B cell (primary cell): ENCODE data around the gene TBC1D22A. TPM values are rescaled to one million over a fixed set of nuclear protein-coding genes. Genes with fewer than 3 reads are reported as not detected.

Experiments
- ATAC-seq: fragments of 200-7000 bp; cut with Tn5 transposase; one replicate; pipeline ENCODE4 v1.10.0; 2021; ENCODE audit warnings: low read depth, mild to moderate bottlenecking, moderate number of reproducible peaks, moderate library complexity
- CTCF ChIA-PET: fragments of 350-600 bp; sonication (Branson Sonifier 250); formaldehyde crosslinking; loops from one replicate; lab custom pipeline; 2021; ENCODE audit warnings: antibody characterized with exemption, inconsistent platforms; lab: Charles Lee
- POLR2A ChIA-PET: fragments of 350-600 bp; sonication (Branson Sonifier 250); formaldehyde crosslinking; loops from one replicate; lab custom pipeline; 2021; ENCODE audit warnings: antibody characterized with exemption; lab: Charles Lee
- DNase-seq: peaks from one replicate; pipeline ENCODE4 v3.0.0; 2013
- H2AFZ ChIP-seq: 2 replicates; pipeline ENCODE4 v1.6.1; 2012; ENCODE audit warnings: mild to moderate bottlenecking, low read depth, low read length; ENCODE audit not compliant: insufficient read depth, poor library complexity, severe bottlenecking
- H3K27ac ChIP-seq, 2 donors: 1 replicate in 1 of 2; 2 replicates in 1 of 2; pipeline ENCODE4 v1.5.1; 2012 to 2013; ENCODE audit warnings: low read length in 2 of 2, mild to moderate bottlenecking in 2 of 2, moderate library complexity in 1 of 2
- H3K27me3 ChIP-seq, 4 experiments: fragments of 200-600 bp in 1 of 4; sonication (generic) in 1 of 4; replicated peaks in 1 of 4; 1 replicate in 2 of 4; 2 replicates in 2 of 4; pipeline versions ENCODE4 v1.6.1 to v1.7.0; 2013 to 2016; ENCODE audit warnings: low read length in 3 of 4, mild to moderate bottlenecking in 2 of 4, mixed read lengths in 1 of 4, moderate library complexity in 1 of 4; ENCODE audit not compliant: insufficient read depth in 4 of 4, control insufficient read depth in 3 of 4; ENCODE audit errors: control extremely low read depth in 1 of 4
- H3K36me3 ChIP-seq, 2 experiments: replicated peaks in 1 of 2; 1 replicate in 1 of 2; 2 replicates in 1 of 2; pipeline versions ENCODE4 v1.6.1 to v1.7.1; 2013; ENCODE audit warnings: low read length in 1 of 2; ENCODE audit not compliant: insufficient read depth in 2 of 2, control insufficient read depth in 1 of 2; ENCODE audit errors: control extremely low read depth in 1 of 2, extremely low read depth in 1 of 2
- H3K4me1 ChIP-seq, 2 donors: fragments of 200-600 bp in 1 of 2; sonication (generic) in 1 of 2; 1 replicate in 1 of 2; 2 replicates in 1 of 2; pipeline versions ENCODE4 v1.5.1 to v1.6.1; 2013 to 2017; ENCODE audit warnings: low read length in 2 of 2; ENCODE audit not compliant: control insufficient read depth in 2 of 2, insufficient read depth in 2 of 2
- H3K4me2 ChIP-seq: replicated peaks from 2 replicates; pipeline ENCODE3; 2012; ENCODE audit warnings: mild to moderate bottlenecking, low read depth, low read length; ENCODE audit not compliant: poor library complexity, severe bottlenecking
- H3K4me3 ChIP-seq, 5 experiments: fragments of 200-600 bp in 1 of 5; sonication (generic) in 1 of 5; 1 replicate in 3 of 5; 2 replicates in 2 of 5; pipeline versions ENCODE4 v1.5.1 to v1.7.0; 2011 to 2016; ENCODE audit warnings: low read length in 4 of 5, mild to moderate bottlenecking in 4 of 5, low read depth in 2 of 5, control low read depth in 1 of 5, moderate library complexity in 1 of 5; ENCODE audit not compliant: insufficient read depth in 1 of 5; ENCODE audit errors: control extremely low read depth in 1 of 5, extremely low read depth in 1 of 5
- H3K79me2 ChIP-seq: fragments of 200-600 bp; sonication (generic); one replicate; pipeline ENCODE4 v1.6.0; 2016; ENCODE audit warnings: low read length; ENCODE audit not compliant: control insufficient read depth, insufficient read depth
- H3K9ac ChIP-seq: fragments of 200-600 bp; sonication (generic); 2 replicates; pipeline ENCODE4 v1.6.1; 2017; ENCODE audit warnings: mild to moderate bottlenecking, low read length, moderate library complexity
- H3K9me3 ChIP-seq, 3 donors: one replicate each; pipeline versions ENCODE4 v1.6.1 to v1.7.1; 2013; ENCODE audit warnings: low read length in 2 of 3; ENCODE audit not compliant: control insufficient read depth in 2 of 3, insufficient read depth in 1 of 3; ENCODE audit errors: control extremely low read depth in 1 of 3
- H4K20me1 ChIP-seq: 2 replicates; pipeline ENCODE4 v1.6.0; 2012; ENCODE audit warnings: mild to moderate bottlenecking, low read length; ENCODE audit not compliant: insufficient read depth, control insufficient read depth, poor library complexity, severe bottlenecking
- H3K27ac Mint-ChIP-seq: one replicate; pipeline ENCODE4 v1.8.0; 2021; ENCODE audit warnings: mixed read lengths
- H3K27me3 Mint-ChIP-seq: one replicate; pipeline ENCODE4 v1.8.0; 2021; ENCODE audit warnings: mixed read lengths
- H3K4me1 Mint-ChIP-seq: one replicate; pipeline ENCODE4 v1.8.0; 2021; ENCODE audit warnings: mixed read lengths
- H3K4me3 Mint-ChIP-seq: one replicate; pipeline ENCODE4 v1.8.0; 2021; ENCODE audit warnings: mixed read lengths
- H3K9me3 Mint-ChIP-seq: one replicate; pipeline ENCODE4 v1.8.0; 2022; ENCODE audit warnings: mixed read lengths; ENCODE audit not compliant: insufficient read depth
- EZH2 ChIP-seq: IDR thresholded peaks from 2 replicates; pipeline ENCODE4 v1.6.1; 2012; ENCODE audit warnings: borderline replicate concordance, low read depth, mild to moderate bottlenecking, moderate library complexity, low read length; ENCODE audit not compliant: insufficient read depth, poor library complexity, severe bottlenecking
- WGBS: methylation state at CpG from one replicate; pipeline ENCODE4 v1.1.5; 2013; ENCODE audit warnings: missing lambda C conversion rate; ENCODE audit not compliant: insufficient coverage; 5-methylcytosine and 5-hydroxymethylcytosine counted together
- intact Hi-C: fragments of 100-400 bp; cut with micrococcal nuclease; formaldehyde crosslinking; loops from one replicate; pipeline ENCODE4 v1.10.0; 2022
- polyA plus RNA-seq: library from polyadenylated mRNA; depleted of rRNA; stranded (reverse); fragments of >200 nt; gene quantifications from 2 replicates; pipeline ENCODE4 v1.2.3, GENCODE V29; 2012
- total RNA-seq, 2 donors: library from RNA; stranded (reverse); fragments of 120-200 nt in 1 of 2; gene quantifications; 1 replicate in 1 of 2; 2 replicates in 1 of 2; pipeline versions ENCODE4 v1.2.3 to v1.2.4, GENCODE V29; 2013 to 2022
- TF ChIP-seq, protein P1 (sequence below): fragments of 200-600 bp; IDR thresholded peaks from one replicate; pipeline ENCODE4 v1.8.0; 2022; ENCODE audit warnings: antibody characterized with exemption, mild to moderate bottlenecking

Gene TBC1D22A
- total and polyA plus RNA-seq, 2 donors (not counting 1 experiment from before 2014, with no cell fraction given) = 73.8 to 128 TPM

DNA sequence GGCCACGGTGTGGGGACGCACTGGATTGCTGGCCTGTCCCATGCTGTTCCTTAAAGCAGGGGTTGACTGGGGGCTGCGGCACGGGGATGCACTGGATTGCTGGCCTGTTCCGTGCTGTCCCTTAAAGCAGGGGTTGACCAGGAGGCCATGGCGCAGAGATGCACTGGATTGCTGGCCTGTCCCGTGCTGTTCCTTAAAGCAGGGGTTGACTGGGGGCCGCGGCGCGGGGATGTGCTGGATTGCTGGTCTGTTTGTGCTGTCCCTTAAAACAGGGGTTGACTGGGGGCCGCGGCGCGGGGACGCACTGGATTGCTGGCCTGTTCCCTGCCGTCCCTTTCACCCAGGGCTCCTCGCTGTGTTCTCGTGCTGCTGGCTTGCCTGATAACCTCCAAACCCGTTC lies 383.4 kb downstream of the TBC1D22A start:
- intact Hi-C loops = no loop called here
- H3K9me3 ChIP-seq = peaks cover 0 to 2% (median 0%) of the 10 kb centered on the region in 3 donors
- Mint-ChIP-seq H3K4me3 (no peak overlapping the region), H3K4me1 (no peaks in the 10 kb centered on the region), H3K27me3 (no peaks in the 10 kb centered on the region), H3K27ac (no peak overlapping the region), H3K9me3 (no peaks in the 10 kb centered on the region)
- H3K9ac ChIP-seq = no peak overlapping the region
- DNase-seq (no peak), ATAC-seq (no peak)
- ChIA-PET CTCF (no interaction called here), POLR2A (no interaction called here)
- H3K4me1 ChIP-seq = peaks cover 0 to 6% of the 10 kb centered on the region in 2 donors
- no peak overlapping the region for H2AFZ ChIP-seq
- H3K4me3 ChIP-seq = no peak overlapping the region
- TF ChIP-seq EZH2 = no peak
- TF ChIP-seq, protein P1, sequence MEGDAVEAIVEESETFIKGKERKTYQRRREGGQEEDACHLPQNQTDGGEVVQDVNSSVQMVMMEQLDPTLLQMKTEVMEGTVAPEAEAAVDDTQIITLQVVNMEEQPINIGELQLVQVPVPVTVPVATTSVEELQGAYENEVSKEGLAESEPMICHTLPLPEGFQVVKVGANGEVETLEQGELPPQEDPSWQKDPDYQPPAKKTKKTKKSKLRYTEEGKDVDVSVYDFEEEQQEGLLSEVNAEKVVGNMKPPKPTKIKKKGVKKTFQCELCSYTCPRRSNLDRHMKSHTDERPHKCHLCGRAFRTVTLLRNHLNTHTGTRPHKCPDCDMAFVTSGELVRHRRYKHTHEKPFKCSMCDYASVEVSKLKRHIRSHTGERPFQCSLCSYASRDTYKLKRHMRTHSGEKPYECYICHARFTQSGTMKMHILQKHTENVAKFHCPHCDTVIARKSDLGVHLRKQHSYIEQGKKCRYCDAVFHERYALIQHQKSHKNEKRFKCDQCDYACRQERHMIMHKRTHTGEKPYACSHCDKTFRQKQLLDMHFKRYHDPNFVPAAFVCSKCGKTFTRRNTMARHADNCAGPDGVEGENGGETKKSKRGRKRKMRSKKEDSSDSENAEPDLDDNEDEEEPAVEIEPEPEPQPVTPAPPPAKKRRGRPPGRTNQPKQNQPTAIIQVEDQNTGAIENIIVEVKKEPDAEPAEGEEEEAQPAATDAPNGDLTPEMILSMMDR = no peak
- peaks cover 0 to 23% of the 10 kb centered on the region in 2 experiments for H3K36me3 ChIP-seq
- no peak overlapping the region for H3K27ac ChIP-seq
- WGBS = 96% methylated on average over 18 of the region's 20 CpGs
- H3K27me3 ChIP-seq = no peaks in the 10 kb centered on the region
- H4K20me1 ChIP-seq = peaks cover 77% of the 10 kb centered on the region
- peaks cover 25% of the 10 kb centered on the region for H3K79me2 ChIP-seq
- H3K4me2 ChIP-seq = no peak overlapping the region

DNA sequence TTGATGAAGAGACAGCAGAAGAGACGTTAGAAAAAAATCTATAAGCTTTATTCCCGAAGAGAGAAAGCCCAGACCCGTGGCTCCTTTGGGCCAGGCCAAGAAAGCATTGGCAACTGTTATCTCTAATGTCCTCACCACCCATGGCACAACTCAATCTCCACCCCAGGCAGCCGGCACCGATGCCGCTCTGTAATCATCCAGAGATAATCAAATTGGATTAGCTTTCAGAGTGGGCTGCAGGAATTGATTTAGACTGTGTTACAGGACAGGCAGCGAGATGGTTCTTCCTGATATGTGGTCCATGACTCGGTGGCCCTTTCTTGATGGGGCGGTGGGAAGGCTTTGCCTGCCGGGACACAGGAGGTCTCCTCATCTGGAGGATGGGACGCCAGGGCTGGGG lies 383.9 kb downstream of the TBC1D22A start:
- WGBS = 98% methylated on average over 10 of the region's 11 CpGs
- POLR2A ChIA-PET = no interaction called here
- CTCF ChIA-PET = no interaction called here
- Histone ChIP-seq H3K9me3 (peaks cover 0 to 3% (median 0%) of the 10 kb centered on the region in 3 donors), H3K9ac (no peak overlapping the region), H3K79me2 (peaks cover 25% of the 10 kb centered on the region), H3K4me1 (peaks cover 0 to 6% of the 10 kb centered on the region in 2 donors), H3K27me3 (no peaks in the 10 kb centered on the region), H3K27ac (no peak overlapping the region), H3K36me3 (peaks cover 0 to 25% of the 10 kb centered on the region in 2 experiments), H3K4me3 (no peak overlapping the region), H3K4me2 (no peak overlapping the region), H4K20me1 (peaks cover 82% of the 10 kb centered on the region), H2AFZ (no peak overlapping the region)
- H3K27me3 Mint-ChIP-seq = no peaks in the 10 kb centered on the region
- H3K4me1 Mint-ChIP-seq = no peaks in the 10 kb centered on the region
- no peak for DNase-seq
- H3K4me3 Mint-ChIP-seq = no peak overlapping the region
- H3K9me3 Mint-ChIP-seq = no peaks in the 10 kb centered on the region
- TF ChIP-seq, protein P1 = no peak
- TF ChIP-seq EZH2 = no peak
- no peak for ATAC-seq
- H3K27ac Mint-ChIP-seq = no peak overlapping the region
- intact Hi-C loops = no loop called here
